Heart left ventricle (tissue), 16 donors: ENCODE results near the gene RTTN. TPM values are rescaled to one million over a fixed set of nuclear protein-coding genes. Genes with fewer than 3 reads are reported as not detected.
A peak's percentile ranks its signal among the peaks of the same experiment; 100 is the strongest.

Experiments
- ATAC-seq, 4 donors: fragments of 200-7000 bp; cut with Tn5 transposase; one replicate each; pipeline ENCODE4 v1.9.1; 2020 to 2022; ENCODE audit warnings: moderate library complexity in 4 of 4, mild to moderate bottlenecking in 3 of 4, moderate number of reproducible peaks in 1 of 4
- DNase-seq, 5 donors: peaks; one replicate each; pipeline ENCODE4 v3.0.0-alpha.2; 2020
- H3K27ac ChIP-seq, 12 donors: fragments of 200-600 bp; sonication (generic) in 4 of 12; one replicate each; pipeline versions ENCODE4 v1.5.0 to v1.8.0; 2016 to 2022; ENCODE audit warnings: mild to moderate bottlenecking in 2 of 12
- H3K27me3 ChIP-seq, 9 donors: fragments of 200-600 bp; sonication (generic) in 2 of 9; one replicate each; pipeline versions ENCODE4 v1.5.1 to v1.8.0; 2016 to 2022; ENCODE audit warnings: mild to moderate bottlenecking in 3 of 9
- H3K36me3 ChIP-seq, 9 donors: fragments of 200-600 bp; sonication (generic) in 2 of 9; one replicate each; pipeline versions ENCODE4 v1.5.0 to v1.8.0; 2018 to 2022; ENCODE audit warnings: mild to moderate bottlenecking in 2 of 9
- H3K4me1 ChIP-seq, 12 donors: fragments of 200-600 bp; sonication (generic) in 4 of 12; one replicate each; pipeline versions ENCODE4 v1.5.0 to v1.8.0; 2016 to 2022; ENCODE audit warnings: mild to moderate bottlenecking in 3 of 12
- H3K4me3 ChIP-seq, 12 donors: fragments of 200-600 bp; sonication (generic) in 4 of 12; one replicate each; pipeline versions ENCODE4 v1.5.0 to v1.8.0; 2017 to 2022; ENCODE audit warnings: mild to moderate bottlenecking in 9 of 12, moderate library complexity in 4 of 12
- H3K9me3 ChIP-seq, 12 donors: fragments of 200-600 bp; sonication (generic) in 4 of 12; one replicate each; pipeline versions ENCODE4 v1.5.0 to v1.8.0; 2016 to 2022; ENCODE audit warnings: mild to moderate bottlenecking in 1 of 12
- CTCF ChIP-seq, 12 donors: fragments of 200-600 bp; sonication (generic) in 4 of 12; IDR thresholded peaks; one replicate each; pipeline versions ENCODE4 v1.5.0 to v1.8.0; 2018 to 2022; ENCODE audit warnings: antibody characterized with exemption in 12 of 12, mild to moderate bottlenecking in 5 of 12
- POLR2A ChIP-seq, 2 donors: fragments of 450-650 bp; IDR thresholded peaks; one replicate each; pipeline ENCODE4 v1.6.1; 2017; ENCODE audit warnings: antibody characterized with exemption in 2 of 2, mild to moderate bottlenecking in 2 of 2, moderate library complexity in 2 of 2
- WGBS, 4 donors: extraction: QIAGEN DNeasy Blood & Tissue Kit in 2 of 4; methylation state at CpG; one replicate each; pipeline versions ENCODE4 v1.1.5 to v1.1.7; 2013 to 2018; 5-methylcytosine and 5-hydroxymethylcytosine counted together
- intact Hi-C, 10 donors: fragments of 100-400 bp; cut with DNase I; formaldehyde crosslinking; loops; one replicate each; pipeline versions ENCODE4 v1.11.1 to v1.14.2; 2022
- polyA plus RNA-seq, 2 donors: library from polyadenylated mRNA; stranded (reverse); fragments of 200-250 nt; gene quantifications; one replicate each; pipeline ENCODE4 v1.2.3, GENCODE V29; 2013
- total RNA-seq, 9 donors: library from RNA; depleted of rRNA in 2 of 9; stranded (reverse); fragments of >200 nt in 2 of 9; fragmentation: NEBNext Ultra II Directional in 3 of 9; extraction: Animal tissue kit (Norgen Biotek cat#: 25700) in 3 of 9; gene quantifications; one replicate each; pipeline versions ENCODE4 v1.1.0 to v1.2.4, GENCODE V29; 2016 to 2023
- donor health status: ischemic (EF 13 %, LVEDD 7.1; RV severe dilation, severe dysfunction).
- donor health status: healthy with polysubstance abuse.
- donor health status: DM: no; HTN: yes; CAD: no.
- donor health status: DM: no; HTN: no; CAD: no.
- donor health status: ischemic (EF 25% LVEDD 6.9; RV normal size, moderate dysfunction).
- donor health status: ischemic (EF 25% LVEDD 5.7; RV mildly dilated, moderate dysfunction).
- donor health status: healthy.
- donor health status: DM: yes; HTN: yes; CAD: no.
- donor health status: ischemic (EF 35%, LVEDD 5.7; RV mildly dilated, moderate dysfunction).
- donor health status: nonischemic (EF 11% LVEDD 7.7; RV severe dilation, severe dysfunction).
- donor health status: DM: yes; HTN: yes; CAD: no.
- donor health status: PGD.
- donor health status: ischemic (EF 29% LVEDD 5.4; RV normal size, mild dysfunction).
- donor health status: nonischemic (EF 23%, LVEDD 6.1; RV moderate dilation, normal function).

The RTTN gene
- total and polyA plus RNA-seq, 11 donors, result 5.8 to 14.3 (median 8.1) TPM

GRCh38 chr18:69968039-69968438 is 237.4 kb downstream of the RTTN start:
- no peak for TF ChIP-seq CTCF (IDR thresholded peaks at IDR 0.05)
- no peak for TF ChIP-seq POLR2A (IDR thresholded peaks at IDR 0.05)
- intact Hi-C loops, result no loop called here
- H3K27ac ChIP-seq, result no peak overlapping the region
- WGBS, 4 donors, result 86 to 94% (median 91%) methylated on average over 8 of the region's 8 CpGs
- DNase-seq, result no peak
- no peaks in the 10 kb centered on the region for H3K27me3 ChIP-seq
- peaks cover 0 to 27% (median 4%) of the 10 kb centered on the region in 12 donors for H3K9me3 ChIP-seq
- no peak for ATAC-seq
- H3K36me3 ChIP-seq, result no peaks in the 10 kb centered on the region
- no peak overlapping the region for H3K4me3 ChIP-seq
- H3K4me1 ChIP-seq, result no peaks in the 10 kb centered on the region

GRCh38 chr18:69963196-69963595 is 242.3 kb downstream of the RTTN start:
- 89 to 97% (median 96%) methylated on average over 4 of the region's 4 CpGs for WGBS, 4 donors
- Histone ChIP-seq H3K27me3 (no peaks in the 10 kb centered on the region), H3K4me3 (no peak overlapping the region), H3K9me3 (peaks cover 0 to 3% (median 0%) of the 10 kb centered on the region in 12 donors), H3K4me1 (peaks cover 0 to 7% (median 0%) of the 10 kb centered on the region in 12 donors), H3K36me3 (no peaks in the 10 kb centered on the region), H3K27ac (no peak overlapping the region)
- TF ChIP-seq POLR2A (IDR thresholded peaks at IDR 0.05), result no peak
- TF ChIP-seq CTCF (IDR thresholded peaks at IDR 0.05), result no peak
- intact Hi-C loops, result no loop called here
- ATAC-seq (no peak), DNase-seq (no peak)

GRCh38 chr18:69961718-69962117 is 243.8 kb downstream of the RTTN start:
- no peak overlapping the region for H3K4me3 ChIP-seq
- intact Hi-C loops, result no loop called here
- peaks cover 0 to 3% (median 0%) of the 10 kb centered on the region in 12 donors for H3K9me3 ChIP-seq
- no peak overlapping the region for H3K27ac ChIP-seq
- ATAC-seq (no peak), DNase-seq (no peak)
- H3K27me3 ChIP-seq, result no peaks in the 10 kb centered on the region
- peaks cover 0 to 18% (median 0%) of the 10 kb centered on the region in 12 donors for H3K4me1 ChIP-seq
- no peak for TF ChIP-seq CTCF (IDR thresholded peaks at IDR 0.05)
- no peak for TF ChIP-seq POLR2A (IDR thresholded peaks at IDR 0.05)
- no peaks in the 10 kb centered on the region for H3K36me3 ChIP-seq
- 80 to 92% (median 89%) methylated on average over 3 of the region's 3 CpGs for WGBS, 4 donors

GRCh38 chr18:69958422-69958821 is 247.1 kb downstream of the RTTN start:
- H3K9me3 ChIP-seq, result no peaks in the 10 kb centered on the region
- H3K4me1 ChIP-seq, result peaks cover 0 to 24% (median 0%) of the 10 kb centered on the region in 12 donors
- 93 to 98% (median 96%) methylated on average over 5 of the region's 5 CpGs for WGBS, 4 donors
- peak overlapping the region in 1 of 12 donors; percentile 79 for H3K27ac ChIP-seq
- H3K4me3 ChIP-seq, result no peak overlapping the region
- no peaks in the 10 kb centered on the region for H3K36me3 ChIP-seq
- DNase-seq, result no peak
- no peak for TF ChIP-seq POLR2A (IDR thresholded peaks at IDR 0.05)
- TF ChIP-seq CTCF (IDR thresholded peaks at IDR 0.05), result no peak
- no peaks in the 10 kb centered on the region for H3K27me3 ChIP-seq
- ATAC-seq, result no peak
- intact Hi-C loops, result no loop called here
